Brain microvascular endothelial cell (primary cell): Measurements from ENCODE around the gene TP73.

Source experiments
- DNase-seq: peaks from one replicate; pipeline ENCODE4 v3.0.0-alpha.2; 2020
- H3K27ac ChIP-seq: fragments of 250-450 bp; sonication (Bioruptor Pico); 2 replicates; pipeline ENCODE4 v1.5.1; 2020; ENCODE audit warnings: mild to moderate bottlenecking, moderate library complexity
- H3K27me3 ChIP-seq: fragments of 250-450 bp; sonication (Bioruptor Pico); replicated peaks from 2 replicates; pipeline ENCODE4 v1.5.1; 2020; ENCODE audit warnings: mild to moderate bottlenecking
- H3K36me3 ChIP-seq: fragments of 250-450 bp; sonication (Bioruptor Pico); replicated peaks from 2 replicates; pipeline ENCODE4 v1.5.1; 2020; ENCODE audit warnings: mild to moderate bottlenecking
- H3K4me3 ChIP-seq: 2 replicates; pipeline ENCODE4 v1.5.1; 2011; ENCODE audit warnings: low read depth, mild to moderate bottlenecking, control low read depth, low read length, moderate library complexity
- in situ Hi-C: cut with HindIII; loops from 2 replicates; pipeline ENCODE4 v1.10.0; 2017; ENCODE audit warnings: low sequenced_read_pairs, low pct_ligation_motif_present
- TF ChIP-seq, protein P1 (sequence below): IDR thresholded peaks from 2 replicates; pipeline ENCODE4 v1.5.1; 2011; ENCODE audit warnings: low read depth, mild to moderate bottlenecking, moderate library complexity, low read length, control low read depth, inconsistent platforms; ENCODE audit errors: missing control alignments

TP73 gene

DNA sequence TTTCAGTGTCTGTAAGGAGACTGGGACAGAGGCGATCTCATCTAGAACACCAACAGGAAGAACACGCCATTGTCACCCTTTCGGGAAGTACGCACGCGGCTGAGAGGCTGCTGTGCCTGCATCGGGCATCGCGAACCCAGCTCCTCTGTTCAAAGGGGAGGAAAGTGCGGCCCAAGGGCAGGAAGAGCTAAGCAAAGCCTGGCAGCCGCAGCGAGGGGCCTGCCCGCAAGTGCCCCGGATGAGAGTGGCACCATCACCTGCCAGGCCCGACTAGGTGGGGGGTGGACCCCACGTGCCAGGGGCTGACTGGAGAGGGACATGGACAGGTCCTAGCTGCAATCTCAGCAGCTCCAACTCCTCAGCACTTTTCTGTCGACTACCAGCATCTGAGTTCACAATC lies 20.0 kb upstream of the TP73 start:
- no peak overlapping the region for H3K4me3 ChIP-seq
- H3K27ac ChIP-seq = no peak overlapping the region
- peaks cover 32% of the 10 kb centered on the region for H3K36me3 ChIP-seq
- in situ Hi-C loops = no loop called here
- TF ChIP-seq, protein P1, sequence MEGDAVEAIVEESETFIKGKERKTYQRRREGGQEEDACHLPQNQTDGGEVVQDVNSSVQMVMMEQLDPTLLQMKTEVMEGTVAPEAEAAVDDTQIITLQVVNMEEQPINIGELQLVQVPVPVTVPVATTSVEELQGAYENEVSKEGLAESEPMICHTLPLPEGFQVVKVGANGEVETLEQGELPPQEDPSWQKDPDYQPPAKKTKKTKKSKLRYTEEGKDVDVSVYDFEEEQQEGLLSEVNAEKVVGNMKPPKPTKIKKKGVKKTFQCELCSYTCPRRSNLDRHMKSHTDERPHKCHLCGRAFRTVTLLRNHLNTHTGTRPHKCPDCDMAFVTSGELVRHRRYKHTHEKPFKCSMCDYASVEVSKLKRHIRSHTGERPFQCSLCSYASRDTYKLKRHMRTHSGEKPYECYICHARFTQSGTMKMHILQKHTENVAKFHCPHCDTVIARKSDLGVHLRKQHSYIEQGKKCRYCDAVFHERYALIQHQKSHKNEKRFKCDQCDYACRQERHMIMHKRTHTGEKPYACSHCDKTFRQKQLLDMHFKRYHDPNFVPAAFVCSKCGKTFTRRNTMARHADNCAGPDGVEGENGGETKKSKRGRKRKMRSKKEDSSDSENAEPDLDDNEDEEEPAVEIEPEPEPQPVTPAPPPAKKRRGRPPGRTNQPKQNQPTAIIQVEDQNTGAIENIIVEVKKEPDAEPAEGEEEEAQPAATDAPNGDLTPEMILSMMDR = no peak
- no peak for DNase-seq
- no peaks in the 10 kb centered on the region for H3K27me3 ChIP-seq

DNA sequence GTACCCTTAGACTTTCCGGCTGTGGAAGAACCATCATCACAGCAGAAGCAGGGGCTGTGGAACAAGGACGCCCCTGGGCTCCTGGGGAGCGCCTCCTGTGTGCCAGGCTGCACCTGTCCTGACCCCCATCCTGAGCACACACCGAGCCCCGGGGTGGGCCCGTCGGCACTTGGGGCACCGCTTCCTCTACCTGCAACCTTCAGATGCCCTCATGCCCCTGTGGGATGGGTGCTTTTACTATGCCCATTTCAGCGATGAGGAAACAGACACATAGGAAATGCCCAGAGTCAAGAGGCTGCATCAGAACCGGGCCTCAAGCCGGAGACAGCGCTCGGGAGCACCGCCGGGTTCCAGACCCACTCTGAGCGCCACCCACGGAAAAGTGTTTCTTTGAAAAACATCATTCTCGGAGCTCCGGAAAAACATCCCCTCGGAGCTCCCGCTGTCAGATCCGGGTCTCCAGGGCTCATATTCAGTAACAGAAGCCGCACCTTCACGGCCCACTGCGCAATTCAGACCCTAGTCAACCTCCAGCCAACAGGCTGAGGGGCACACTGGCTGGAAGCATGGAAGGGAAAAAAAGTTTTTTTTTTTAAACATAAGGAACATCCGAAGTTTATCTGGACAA lies 19.5 kb upstream of the TP73 start:
- TF ChIP-seq, protein P1 = no peak
- no peak overlapping the region for H3K27ac ChIP-seq
- in situ Hi-C loops = no loop called here
- no peak overlapping the region for H3K4me3 ChIP-seq
- peaks cover 31% of the 10 kb centered on the region for H3K36me3 ChIP-seq
- DNase-seq = no peak
- H3K27me3 ChIP-seq = no peaks in the 10 kb centered on the region

DNA sequence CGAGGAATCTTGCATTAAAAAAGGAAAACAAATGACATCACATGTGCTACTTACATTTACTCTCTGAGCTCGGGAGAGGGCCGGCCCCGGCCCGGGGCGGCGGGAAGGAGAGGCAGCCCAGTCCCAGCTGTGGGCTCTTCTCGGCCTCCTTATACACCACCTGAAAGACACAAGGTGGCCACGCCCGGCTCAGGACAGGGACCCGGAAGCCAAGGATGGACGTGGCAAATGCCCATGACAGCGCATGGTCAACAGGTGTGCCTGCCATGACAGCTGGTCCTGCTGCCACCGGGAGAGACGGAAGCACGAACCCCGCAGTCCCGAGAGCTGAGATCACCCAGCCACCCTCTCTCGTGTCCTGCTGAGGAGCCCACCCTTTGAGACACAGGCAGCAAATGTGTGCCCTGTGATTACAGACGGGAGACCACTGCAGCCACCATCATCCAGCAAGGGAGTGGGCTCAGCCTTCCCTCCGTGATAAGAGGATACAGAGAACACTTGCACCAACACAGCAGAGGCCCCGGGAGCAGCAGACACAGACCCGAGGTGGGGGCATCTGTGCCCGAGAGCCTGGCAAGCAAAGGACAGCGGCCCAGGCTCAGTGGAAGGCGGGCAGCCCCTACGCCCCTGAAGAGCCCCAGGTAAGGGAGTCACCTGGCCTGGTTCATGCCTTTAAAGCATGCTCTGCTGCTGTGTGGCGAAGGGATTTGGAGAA lies 18.8 kb upstream of the TP73 start:
- Histone ChIP-seq H3K36me3 (peaks cover 37% of the 10 kb centered on the region), H3K27me3 (no peaks in the 10 kb centered on the region), H3K4me3 (no peak overlapping the region), H3K27ac (no peak overlapping the region)
- DNase-seq = no peak
- in situ Hi-C loops = no loop called here
- TF ChIP-seq, protein P1 = no peak

DNA sequence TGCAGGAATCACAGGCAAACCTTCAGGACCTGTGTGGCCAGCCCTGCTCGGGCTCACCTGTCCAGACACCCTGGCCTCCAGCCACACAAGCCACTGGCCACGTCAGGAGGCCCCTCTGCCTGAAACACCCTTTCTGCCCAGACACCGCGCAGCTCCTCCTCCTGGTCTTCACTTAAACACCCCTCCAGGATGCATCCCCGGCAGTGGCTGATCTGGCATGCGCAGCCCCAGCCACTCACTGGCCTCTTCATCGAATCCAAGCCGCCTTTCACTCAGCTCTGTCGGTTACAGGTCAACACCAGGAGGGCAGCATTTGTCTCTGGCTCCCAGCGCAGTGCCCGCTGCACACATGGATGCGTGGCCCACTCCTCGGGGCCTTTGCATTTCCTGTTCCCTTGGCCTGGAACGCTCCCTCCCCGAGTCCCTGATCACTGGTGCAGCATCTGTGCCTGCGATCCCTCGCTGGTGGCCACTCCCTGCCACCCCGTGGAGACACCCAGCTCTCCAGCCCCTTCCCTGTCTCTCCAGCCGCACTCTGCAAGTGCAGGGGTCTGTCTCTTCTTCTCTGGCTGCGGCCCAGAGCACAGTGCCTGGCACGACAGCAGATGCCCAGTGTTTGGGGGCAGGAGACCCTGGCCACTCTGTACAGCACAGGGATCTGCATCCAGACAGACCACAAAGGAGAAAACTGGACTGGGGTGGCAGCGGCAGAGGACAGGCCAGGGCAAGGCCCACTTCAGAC lies 18.1 kb upstream of the TP73 start:
- no peak overlapping the region for H3K4me3 ChIP-seq
- DNase-seq = no peak
- TF ChIP-seq, protein P1 = no peak
- in situ Hi-C loops = no loop called here
- H3K27ac ChIP-seq = no peak overlapping the region
- no peaks in the 10 kb centered on the region for H3K27me3 ChIP-seq
- H3K36me3 ChIP-seq = peaks cover 34% of the 10 kb centered on the region

DNA sequence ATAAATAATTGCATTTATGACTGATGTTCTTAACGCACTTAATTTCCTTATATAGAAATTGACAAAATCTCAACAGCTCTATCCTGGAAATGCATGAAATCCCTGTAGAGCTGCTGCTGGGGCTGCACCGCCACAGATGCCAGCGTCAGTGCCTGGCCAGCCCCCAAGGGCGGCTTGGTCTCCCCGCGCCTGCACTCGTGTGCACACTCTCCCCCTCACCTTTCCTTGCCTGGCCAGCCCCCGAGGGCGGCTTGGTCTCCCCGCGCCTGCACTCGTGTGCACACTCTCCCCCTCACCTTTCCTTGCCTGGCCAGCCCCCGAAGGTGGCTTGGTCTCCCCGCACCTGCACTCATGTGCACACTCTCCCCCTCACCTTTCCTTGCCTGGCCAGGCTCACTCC lies 16.2 kb upstream of the TP73 start:
- peaks cover 31% of the 10 kb centered on the region for H3K36me3 ChIP-seq
- in situ Hi-C loops = no loop called here

More for the DNA sequence above, 16.2 kb upstream of the TP73 start:
- TF ChIP-seq, protein P1 = no peak
- H3K27ac ChIP-seq = no peak overlapping the region
- H3K4me3 ChIP-seq = no peak overlapping the region
- no peak for DNase-seq
- H3K27me3 ChIP-seq = no peaks in the 10 kb centered on the region
